ENCODE results near the gene HP1BP3. TPM values are rescaled to one million over a fixed set of nuclear protein-coding genes. Genes with fewer than 3 reads are reported as not detected.

Gene HP1BP3
- polyA plus RNA-seq, 2 donors: 66.3 to 85.1 TPM

GRCh38 chr1:20775700-20776099, 11.4 kb downstream of the HP1BP3 start:
- H3K4me3 ChIP-seq (ENCODE audit: low read depth in 1 of 2, low read length in 2 of 2): no peak overlapping the region
- peaks cover 2 to 9% of the 10 kb centered on the region in 2 donors for H3K36me3 ChIP-seq (ENCODE audit: control insufficient read depth in 2 of 2, insufficient read depth in 2 of 2, low read length in 1 of 2)
- H3K27ac ChIP-seq (ENCODE audit: low read depth in 2 of 2, low read length in 1 of 2): no peak overlapping the region
- no peaks in the 10 kb centered on the region for H3K9me3 ChIP-seq (ENCODE audit: control insufficient read depth in 2 of 2, insufficient read depth in 1 of 2, low read depth in 1 of 2, low read length in 1 of 2)
- H3K4me1 ChIP-seq (ENCODE audit: control insufficient read depth in 2 of 2, insufficient read depth in 2 of 2, low read length in 1 of 2): no peaks in the 10 kb centered on the region
- H3K27me3 ChIP-seq (ENCODE audit: control insufficient read depth in 1 of 2, insufficient read depth in 2 of 2, low read length in 2 of 2): no peaks in the 10 kb centered on the region
- WGBS, 2 donors: 83 to 91% methylated on average over 4 of the region's 4 CpGs

DNA sequence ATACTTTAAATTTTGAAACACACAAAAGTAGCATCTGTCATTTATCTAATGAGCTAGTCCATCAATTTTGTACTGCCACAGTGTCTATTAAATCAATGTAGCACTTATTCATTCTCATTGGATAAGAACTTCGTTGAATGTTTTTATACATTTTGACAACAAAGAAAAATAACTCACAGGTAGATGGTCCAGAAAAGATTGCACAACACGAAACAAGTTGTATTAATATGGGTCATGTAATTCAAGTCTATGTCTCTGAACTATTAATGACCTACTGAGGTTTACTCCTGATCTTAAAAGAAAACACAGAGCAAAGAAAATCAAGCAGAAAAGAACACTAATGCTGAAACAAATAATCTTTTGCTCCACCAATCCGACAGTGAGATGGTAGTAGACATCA, 15.3 kb downstream of the HP1BP3 start:
- no peak overlapping the region for H3K4me3 ChIP-seq (ENCODE audit: low read depth in 1 of 2, low read length in 2 of 2)
- no peaks in the 10 kb centered on the region for H3K4me1 ChIP-seq (ENCODE audit: control insufficient read depth in 2 of 2, insufficient read depth in 2 of 2, low read length in 1 of 2)
- H3K27ac ChIP-seq (ENCODE audit: low read depth in 2 of 2, low read length in 1 of 2): no peak overlapping the region
- H3K9me3 ChIP-seq (ENCODE audit: control insufficient read depth in 2 of 2, insufficient read depth in 1 of 2, low read depth in 1 of 2, low read length in 1 of 2): no peaks in the 10 kb centered on the region
- H3K27me3 ChIP-seq (ENCODE audit: control insufficient read depth in 1 of 2, insufficient read depth in 2 of 2, low read length in 2 of 2): no peaks in the 10 kb centered on the region
- H3K36me3 ChIP-seq (ENCODE audit: control insufficient read depth in 2 of 2, insufficient read depth in 2 of 2, low read length in 1 of 2): peaks cover 5 to 23% of the 10 kb centered on the region in 2 donors
- 85 to 88% methylated on average over 3 of the region's 3 CpGs for WGBS, 2 donors

GRCh38 chr1:20770314-20771087, 16.6 kb downstream of the HP1BP3 start:
- no peak overlapping the region for H3K27ac ChIP-seq (ENCODE audit: low read depth in 2 of 2, low read length in 1 of 2)
- H3K36me3 ChIP-seq (ENCODE audit: control insufficient read depth in 2 of 2, insufficient read depth in 2 of 2, low read length in 1 of 2): peaks cover 8 to 30% of the 10 kb centered on the region in 2 donors
- no peaks in the 10 kb centered on the region for H3K9me3 ChIP-seq (ENCODE audit: control insufficient read depth in 2 of 2, insufficient read depth in 1 of 2, low read depth in 1 of 2, low read length in 1 of 2)
- 92 to 93% methylated on average over 6 of the region's 6 CpGs for WGBS, 2 donors
- H3K4me3 ChIP-seq (ENCODE audit: low read depth in 1 of 2, low read length in 2 of 2): no peak overlapping the region
- no peaks in the 10 kb centered on the region for H3K27me3 ChIP-seq (ENCODE audit: control insufficient read depth in 1 of 2, insufficient read depth in 2 of 2, low read length in 2 of 2)
- H3K4me1 ChIP-seq (ENCODE audit: control insufficient read depth in 2 of 2, insufficient read depth in 2 of 2, low read length in 1 of 2): no peaks in the 10 kb centered on the region

- Histone ChIP-seq H3K36me3 (ENCODE audit: control insufficient read depth in 2 of 2, insufficient read depth in 2 of 2, low read length in 1 of 2) (peaks cover 14 to 29% of the 10 kb centered on the region in 2 donors), H3K4me1 (ENCODE audit: control insufficient read depth in 2 of 2, insufficient read depth in 2 of 2, low read length in 1 of 2) (no peaks in the 10 kb centered on the region), H3K27ac (ENCODE audit: low read depth in 2 of 2, low read length in 1 of 2) (no peak overlapping the region), H3K27me3 (ENCODE audit: control insufficient read depth in 1 of 2, insufficient read depth in 2 of 2, low read length in 2 of 2) (no peaks in the 10 kb centered on the region), H3K4me3 (ENCODE audit: low read depth in 1 of 2, low read length in 2 of 2) (no peak overlapping the region), H3K9me3 (ENCODE audit: control insufficient read depth in 2 of 2, insufficient read depth in 1 of 2, low read depth in 1 of 2, low read length in 1 of 2) (no peaks in the 10 kb centered on the region)
Measured at GRCh38 chr1:20767271-20767670, 19.8 kb downstream of the HP1BP3 start.

DNA sequence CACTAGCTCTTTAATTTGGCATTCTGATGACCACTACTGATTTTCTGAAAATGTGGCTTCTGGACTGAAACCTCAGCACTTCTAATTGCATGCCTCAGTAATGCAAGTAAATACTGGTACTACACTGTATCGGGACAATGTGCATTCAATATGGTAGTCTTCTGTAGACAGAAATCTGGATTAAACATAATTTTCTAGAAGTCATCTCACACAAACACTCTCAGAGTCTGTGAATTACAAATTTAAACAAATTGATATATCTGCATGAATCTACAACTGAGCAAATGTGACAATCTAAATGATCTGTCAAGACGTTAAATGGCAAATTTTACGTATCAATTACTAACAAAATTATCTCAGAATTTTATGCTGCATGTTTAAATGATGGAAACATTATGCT, 23.7 kb downstream of the HP1BP3 start:
- H3K9me3 ChIP-seq (ENCODE audit: control insufficient read depth in 2 of 2, insufficient read depth in 1 of 2, low read depth in 1 of 2, low read length in 1 of 2): no peaks in the 10 kb centered on the region
- peaks cover 14 to 21% of the 10 kb centered on the region in 2 donors for H3K36me3 ChIP-seq (ENCODE audit: control insufficient read depth in 2 of 2, insufficient read depth in 2 of 2, low read length in 1 of 2)
- WGBS, 2 donors: 89 to 96% methylated on average over 3 of the region's 3 CpGs
- H3K4me3 ChIP-seq (ENCODE audit: low read depth in 1 of 2, low read length in 2 of 2): no peak overlapping the region
- H3K27me3 ChIP-seq (ENCODE audit: control insufficient read depth in 1 of 2, insufficient read depth in 2 of 2, low read length in 2 of 2): no peaks in the 10 kb centered on the region
- H3K4me1 ChIP-seq (ENCODE audit: control insufficient read depth in 2 of 2, insufficient read depth in 2 of 2, low read length in 1 of 2): no peaks in the 10 kb centered on the region
- H3K27ac ChIP-seq (ENCODE audit: low read depth in 2 of 2, low read length in 1 of 2): no peak overlapping the region

GRCh38 chr1:20760322-20760721, 26.8 kb downstream of the HP1BP3 start:
- Histone ChIP-seq H3K4me3 (ENCODE audit: low read depth in 1 of 2, low read length in 2 of 2) (no peak overlapping the region), H3K27me3 (ENCODE audit: control insufficient read depth in 1 of 2, insufficient read depth in 2 of 2, low read length in 2 of 2) (no peaks in the 10 kb centered on the region), H3K4me1 (ENCODE audit: control insufficient read depth in 2 of 2, insufficient read depth in 2 of 2, low read length in 1 of 2) (no peaks in the 10 kb centered on the region), H3K36me3 (ENCODE audit: control insufficient read depth in 2 of 2, insufficient read depth in 2 of 2, low read length in 1 of 2) (peaks cover 8 to 10% of the 10 kb centered on the region in 2 donors), H3K9me3 (ENCODE audit: control insufficient read depth in 2 of 2, insufficient read depth in 1 of 2, low read depth in 1 of 2, low read length in 1 of 2) (no peaks in the 10 kb centered on the region), H3K27ac (ENCODE audit: low read depth in 2 of 2, low read length in 1 of 2) (no peak overlapping the region)
- WGBS, 2 donors: 94 to 97% methylated on average over 6 of the region's 6 CpGs

GRCh38 chr1:20753589-20753988, 33.5 kb downstream of the HP1BP3 start:
- Histone ChIP-seq H3K27me3 (ENCODE audit: control insufficient read depth in 1 of 2, insufficient read depth in 2 of 2, low read length in 2 of 2) (no peaks in the 10 kb centered on the region), H3K4me1 (ENCODE audit: control insufficient read depth in 2 of 2, insufficient read depth in 2 of 2, low read length in 1 of 2) (no peaks in the 10 kb centered on the region), H3K36me3 (ENCODE audit: control insufficient read depth in 2 of 2, insufficient read depth in 2 of 2, low read length in 1 of 2) (peaks cover 0 to 8% of the 10 kb centered on the region in 2 donors), H3K9me3 (ENCODE audit: control insufficient read depth in 2 of 2, insufficient read depth in 1 of 2, low read depth in 1 of 2, low read length in 1 of 2) (no peaks in the 10 kb centered on the region), H3K4me3 (ENCODE audit: low read depth in 1 of 2, low read length in 2 of 2) (no peak overlapping the region), H3K27ac (ENCODE audit: low read depth in 2 of 2, low read length in 1 of 2) (no peak overlapping the region)
- WGBS, 2 donors: 83 to 85% methylated on average over 3 of the region's 3 CpGs

- H3K9me3 ChIP-seq (ENCODE audit: control insufficient read depth in 2 of 2, insufficient read depth in 1 of 2, low read depth in 1 of 2, low read length in 1 of 2): no peaks in the 10 kb centered on the region
- no peaks in the 10 kb centered on the region for H3K27me3 ChIP-seq (ENCODE audit: control insufficient read depth in 1 of 2, insufficient read depth in 2 of 2, low read length in 2 of 2)
- H3K4me3 ChIP-seq (ENCODE audit: low read depth in 1 of 2, low read length in 2 of 2): no peak overlapping the region
- H3K27ac ChIP-seq (ENCODE audit: low read depth in 2 of 2, low read length in 1 of 2): no peak overlapping the region
- peaks cover 0 to 10% of the 10 kb centered on the region in 2 donors for H3K36me3 ChIP-seq (ENCODE audit: control insufficient read depth in 2 of 2, insufficient read depth in 2 of 2, low read length in 1 of 2)
- no peaks in the 10 kb centered on the region for H3K4me1 ChIP-seq (ENCODE audit: control insufficient read depth in 2 of 2, insufficient read depth in 2 of 2, low read length in 1 of 2)
- 84 to 91% methylated on average over 3 of the region's 3 CpGs for WGBS, 2 donors
Measured at GRCh38 chr1:20751462-20751990, 35.6 kb downstream of the HP1BP3 start.

- Histone ChIP-seq H3K27ac (ENCODE audit: low read depth in 2 of 2, low read length in 1 of 2) (no peak overlapping the region), H3K36me3 (ENCODE audit: control insufficient read depth in 2 of 2, insufficient read depth in 2 of 2, low read length in 1 of 2) (peaks cover 10 to 21% of the 10 kb centered on the region in 2 donors)
Measured at GRCh38 chr1:20742671-20743070, 44.4 kb downstream of the HP1BP3 start.

GRCh38 chr1:20740781-20741180, 46.3 kb downstream of the HP1BP3 start:
- Histone ChIP-seq H3K4me1 (ENCODE audit: control insufficient read depth in 2 of 2, insufficient read depth in 2 of 2, low read length in 1 of 2) (no peaks in the 10 kb centered on the region), H3K36me3 (ENCODE audit: control insufficient read depth in 2 of 2, insufficient read depth in 2 of 2, low read length in 1 of 2) (peaks cover 9 to 23% of the 10 kb centered on the region in 2 donors), H3K4me3 (ENCODE audit: low read depth in 1 of 2, low read length in 2 of 2) (no peak overlapping the region), H3K9me3 (ENCODE audit: control insufficient read depth in 2 of 2, insufficient read depth in 1 of 2, low read depth in 1 of 2, low read length in 1 of 2) (no peaks in the 10 kb centered on the region), H3K27me3 (ENCODE audit: control insufficient read depth in 1 of 2, insufficient read depth in 2 of 2, low read length in 2 of 2) (no peaks in the 10 kb centered on the region), H3K27ac (ENCODE audit: low read depth in 2 of 2, low read length in 1 of 2) (no peak overlapping the region)
- 83% methylated on average over 2 of the region's 2 CpGs for WGBS, 2 donors

More at GRCh38 chr1:20742671-20743070, 44.4 kb downstream of the HP1BP3 start:
- no peak overlapping the region for H3K4me3 ChIP-seq (ENCODE audit: low read depth in 1 of 2, low read length in 2 of 2)
- no peaks in the 10 kb centered on the region for H3K4me1 ChIP-seq (ENCODE audit: control insufficient read depth in 2 of 2, insufficient read depth in 2 of 2, low read length in 1 of 2)
- H3K9me3 ChIP-seq (ENCODE audit: control insufficient read depth in 2 of 2, insufficient read depth in 1 of 2, low read depth in 1 of 2, low read length in 1 of 2): no peaks in the 10 kb centered on the region
- no peaks in the 10 kb centered on the region for H3K27me3 ChIP-seq (ENCODE audit: control insufficient read depth in 1 of 2, insufficient read depth in 2 of 2, low read length in 2 of 2)
